GOT3 (cell line): Measurements from ENCODE around the gene FSTL4.

Experiments
- DNase-seq: peaks from one replicate; lab custom pipeline; 2025; ENCODE audit warnings: mixed read lengths; lab: John Stamatoyannopoulos, UW

The FSTL4 gene

DNA sequence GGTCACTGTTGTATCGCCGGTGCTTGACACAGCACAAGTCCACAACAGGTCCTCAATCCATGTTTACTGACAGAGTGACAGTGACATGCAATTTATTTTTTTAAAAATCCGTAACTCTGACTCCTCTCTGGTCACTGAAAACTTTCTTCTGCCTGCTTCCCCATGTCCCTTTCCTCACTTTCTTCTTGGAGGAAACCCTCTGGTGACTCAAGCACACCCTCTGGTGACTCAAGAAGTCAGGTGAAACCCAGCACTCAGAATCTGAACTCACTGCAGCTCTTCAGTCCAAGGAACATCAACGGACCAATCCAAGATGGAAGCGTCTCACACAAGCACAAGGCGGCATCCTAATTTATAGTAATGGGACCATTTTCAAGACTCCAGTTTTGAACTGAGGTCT lies 245.9 kb downstream of the FSTL4 start:
- no peak for DNase-seq

DNA sequence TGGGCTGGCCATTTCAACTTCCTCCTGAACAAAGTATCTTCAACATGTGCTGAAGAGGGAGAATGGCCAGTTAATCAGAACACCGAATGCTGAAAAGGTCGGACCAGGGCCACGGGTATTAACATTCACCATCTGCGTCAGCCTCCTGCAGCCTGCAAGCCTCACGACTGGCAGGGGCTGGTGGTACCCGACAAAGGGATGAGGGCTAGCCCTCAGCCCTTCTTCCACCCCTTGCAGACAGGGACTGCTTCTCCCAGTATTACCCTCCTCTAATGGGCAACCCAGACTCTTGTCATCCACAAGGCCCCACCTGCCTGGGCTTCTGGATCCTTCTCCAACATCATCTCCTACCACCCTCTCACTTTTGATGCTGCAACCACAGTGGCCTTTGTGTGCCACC lies 246.6 kb downstream of the FSTL4 start:
- DNase-seq, result no peak

DNA sequence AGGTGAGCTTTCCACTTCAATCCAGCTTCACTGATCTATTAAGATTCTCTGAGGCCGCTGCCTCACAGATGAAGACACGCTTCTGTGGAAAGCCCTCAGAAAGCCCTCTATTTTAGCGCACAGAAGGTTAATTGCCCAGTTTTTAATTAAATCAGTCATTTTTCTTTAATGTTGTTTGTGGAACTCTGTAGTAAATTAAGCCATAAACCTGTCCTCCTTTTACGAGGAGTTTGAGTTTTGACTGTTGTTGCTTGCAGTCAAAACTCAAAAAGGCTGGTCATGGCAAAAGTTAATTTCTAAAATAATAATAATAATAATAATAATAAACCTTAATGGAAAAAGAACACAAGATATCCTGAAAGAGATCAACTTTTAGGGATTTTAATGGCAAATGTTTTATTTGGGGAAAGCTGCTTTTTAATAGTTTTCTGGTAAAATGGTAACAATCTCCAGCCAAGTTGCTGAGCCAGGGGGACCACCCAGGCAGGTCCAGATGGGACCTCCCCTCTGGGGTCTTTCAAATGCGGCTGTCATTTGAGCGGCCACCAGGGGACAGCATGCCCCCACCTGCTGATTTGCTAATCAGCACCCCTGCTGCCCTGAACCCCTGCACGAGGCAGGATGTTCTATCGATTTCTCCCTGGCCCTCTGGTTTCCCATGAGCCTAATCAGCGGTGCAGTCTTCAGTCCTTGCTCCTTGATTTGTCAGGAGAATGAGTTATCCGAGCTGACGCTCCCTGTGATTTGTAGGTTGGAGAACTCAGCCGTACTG lies 247.2 kb downstream of the FSTL4 start:
- DNase-seq, result no peak

DNA sequence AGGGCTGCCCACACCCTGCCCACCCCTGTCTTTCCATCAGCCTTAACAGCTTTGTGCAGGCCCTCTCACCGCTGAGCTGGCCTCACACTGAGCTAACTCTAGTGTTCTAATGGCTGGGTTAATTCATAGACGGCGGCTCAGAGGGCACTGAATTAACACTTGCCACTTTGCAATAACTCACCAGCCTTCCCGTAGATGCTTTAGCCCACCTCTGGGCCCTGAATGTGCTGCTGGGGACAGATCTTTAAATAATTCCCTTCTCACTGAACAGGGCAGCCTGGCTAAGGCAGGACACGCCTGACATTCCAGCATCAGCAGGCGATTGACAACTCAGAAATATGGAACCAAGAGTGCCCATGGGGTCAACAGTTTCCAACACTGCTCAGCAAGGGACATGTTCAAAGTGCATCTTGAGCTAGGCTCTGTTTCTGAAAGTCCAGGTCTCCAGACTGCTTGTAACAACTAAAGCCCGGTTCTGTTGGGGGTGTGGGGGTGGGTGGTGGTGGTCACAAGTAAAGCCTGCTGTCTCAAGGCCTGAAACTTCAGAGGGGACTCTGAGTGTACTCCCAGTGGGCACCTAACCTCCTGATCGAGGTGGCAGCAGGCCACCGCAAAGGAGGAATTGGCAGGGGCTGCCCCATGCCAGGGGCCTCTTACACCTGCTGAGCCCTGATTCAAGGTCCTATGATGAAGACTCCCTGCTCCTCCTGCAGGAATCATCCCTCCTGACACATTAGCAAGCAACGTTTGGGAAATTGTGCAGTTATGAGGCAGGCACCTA lies 248.3 kb downstream of the FSTL4 start:
- no peak for DNase-seq

DNA sequence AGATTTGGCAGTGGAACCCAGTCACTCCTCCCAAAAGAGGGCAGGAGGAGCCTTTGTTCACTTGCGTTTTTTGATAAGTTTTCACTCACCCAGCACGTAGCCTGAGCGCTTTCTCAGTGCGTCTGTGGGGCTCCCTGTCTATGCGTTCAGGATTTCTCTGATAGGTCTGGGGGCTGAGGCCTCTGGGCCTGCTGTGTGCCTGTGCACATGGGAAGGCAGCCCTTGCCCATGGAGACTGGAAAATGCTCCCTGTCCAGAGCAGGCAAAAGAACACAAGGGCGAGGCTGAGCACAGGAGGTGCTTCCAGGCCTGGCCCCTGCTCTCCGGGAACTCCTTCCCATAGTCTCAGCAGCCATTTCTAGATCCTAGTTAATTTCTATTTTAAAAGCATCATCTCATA lies 249.9 kb downstream of the FSTL4 start:
- no peak for DNase-seq

DNA sequence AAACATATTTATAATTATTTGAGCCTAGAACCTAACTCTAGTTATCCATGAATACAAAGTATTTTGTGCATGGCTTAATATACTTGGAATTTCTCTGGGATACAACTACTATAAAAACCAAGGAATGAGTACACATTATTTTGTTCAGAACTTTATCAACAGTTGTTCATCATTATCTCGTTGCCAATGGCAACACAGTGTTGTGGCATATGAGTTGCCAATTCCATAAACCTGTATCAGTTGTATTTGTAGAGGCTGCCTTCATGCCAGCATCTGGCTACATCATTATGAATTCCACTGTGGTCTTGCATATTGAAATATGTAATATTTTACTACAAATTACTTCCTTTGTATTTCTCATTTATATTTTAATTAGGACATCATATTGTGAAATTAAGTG lies 250.4 kb downstream of the FSTL4 start:
- DNase-seq, result no peak

DNA sequence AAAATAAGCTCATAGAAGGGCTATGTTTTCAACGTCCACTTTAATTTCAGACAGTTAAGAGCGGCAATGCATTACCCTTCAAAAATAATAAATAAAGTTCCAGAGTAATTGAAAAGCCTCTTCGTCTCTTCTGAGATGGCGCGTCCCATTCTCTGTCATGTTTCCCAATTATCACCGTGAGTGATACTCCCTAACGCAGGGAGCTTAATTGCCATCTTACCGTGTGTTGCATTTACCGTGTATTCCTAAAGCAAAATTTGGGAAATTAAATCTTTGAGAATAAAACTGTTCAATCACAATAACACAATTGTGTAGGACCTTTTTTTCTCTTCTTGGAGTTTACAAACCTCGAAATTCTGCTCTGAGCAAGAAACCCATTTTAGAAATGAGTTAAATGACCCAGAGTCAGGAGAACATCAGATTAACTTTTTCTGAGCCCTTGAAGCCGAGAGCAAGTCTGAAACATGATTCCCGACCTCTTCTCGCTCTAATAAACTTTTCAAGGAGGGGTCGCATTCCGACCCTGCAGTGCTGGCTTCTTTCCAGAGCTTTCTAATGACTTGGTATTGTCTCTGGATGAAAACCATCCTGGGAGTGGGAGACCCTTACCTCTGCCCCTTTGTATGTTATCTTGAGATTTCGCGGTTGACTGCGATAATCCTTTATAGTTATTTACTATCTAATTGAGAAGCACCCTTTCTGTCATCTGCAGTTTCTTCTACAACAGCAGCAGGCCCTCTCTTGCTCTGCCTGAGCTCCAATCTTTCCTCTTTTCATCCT lies 251.5 kb downstream of the FSTL4 start:
- DNase-seq, result no peak

DNA sequence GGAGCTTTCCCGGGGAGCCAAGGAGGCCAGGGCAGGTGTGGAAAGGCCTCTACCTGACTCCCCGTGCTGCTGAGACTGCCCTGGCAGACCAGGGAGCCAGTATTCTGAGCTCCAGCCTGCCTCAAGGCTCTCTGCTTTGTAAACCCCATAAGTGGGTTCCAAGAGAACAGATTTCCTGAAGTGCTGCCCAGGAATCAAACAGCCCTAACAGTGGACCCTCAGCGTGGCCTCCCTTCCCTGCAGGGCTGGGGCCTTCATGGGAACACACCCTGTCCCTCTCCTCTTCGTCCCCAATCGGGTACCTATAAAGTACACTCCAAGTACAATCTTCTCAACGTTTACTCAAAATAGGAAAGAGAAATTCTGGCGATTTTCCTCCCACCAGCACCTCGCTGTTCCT lies 252.5 kb downstream of the FSTL4 start:
- DNase-seq, result no peak

DNA sequence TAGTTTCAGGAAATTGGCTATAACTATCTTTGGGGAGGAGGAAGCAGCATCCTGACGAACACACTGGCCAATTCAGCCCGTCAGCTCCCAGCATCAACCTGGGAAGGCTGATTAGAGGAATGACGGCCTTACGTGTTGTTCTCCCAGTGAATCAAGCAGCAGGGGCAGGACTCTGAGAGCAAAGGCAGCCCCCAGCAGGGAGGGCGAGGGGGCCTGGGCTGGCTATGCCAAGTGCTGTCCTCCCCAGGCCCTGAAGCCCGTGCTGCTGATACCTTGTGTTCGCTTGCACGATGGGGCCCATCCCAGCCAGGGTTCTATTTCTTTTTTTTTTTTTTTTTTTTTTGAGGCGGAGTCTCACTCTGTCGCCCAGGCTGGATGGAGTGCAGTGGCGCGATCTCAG lies 254.1 kb downstream of the FSTL4 start:
- DNase-seq, result no peak

DNA sequence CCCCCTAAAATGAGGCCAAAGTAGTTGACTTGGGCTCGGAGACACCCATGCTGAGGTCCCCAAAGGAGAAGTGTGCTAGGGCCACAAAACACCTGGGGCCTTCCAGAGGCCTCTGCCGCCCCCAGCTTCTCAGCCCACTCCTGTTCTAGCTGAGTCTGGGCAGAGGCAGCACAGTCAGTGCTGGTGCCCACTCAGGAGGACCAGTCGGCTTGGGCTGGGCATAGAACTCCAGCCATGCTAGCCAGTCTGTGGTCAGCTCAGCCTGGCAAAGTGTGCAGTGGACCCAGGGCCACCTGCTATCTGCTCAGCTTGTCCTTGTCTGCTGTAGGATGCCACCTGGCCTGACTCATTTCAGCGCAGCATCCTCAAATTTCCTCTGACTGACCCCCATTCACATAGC lies 254.6 kb downstream of the FSTL4 start:
- DNase-seq, result no peak

DNA sequence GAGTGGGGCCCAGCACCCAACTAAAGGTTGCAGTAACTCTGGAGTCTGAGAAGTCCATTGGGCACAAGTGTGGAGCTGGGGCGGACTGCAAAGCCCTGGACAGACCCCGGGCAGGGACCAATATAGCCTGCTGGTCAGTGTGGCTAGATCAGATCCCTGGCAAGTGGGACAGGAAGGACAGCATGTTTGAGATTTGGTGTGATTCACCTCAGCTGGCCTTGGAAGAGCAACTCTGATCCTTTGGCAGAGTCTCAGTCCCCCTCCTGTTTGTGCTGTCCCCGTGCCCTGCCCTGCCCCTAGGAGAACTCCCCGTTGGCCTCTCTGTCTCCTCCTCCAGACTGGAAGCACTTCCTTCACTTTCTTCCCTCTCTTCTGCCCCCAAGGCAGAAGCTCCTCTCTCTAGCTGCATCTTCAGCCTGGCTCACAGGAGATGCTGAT lies 255.3 kb downstream of the FSTL4 start:
- no peak for DNase-seq

DNA sequence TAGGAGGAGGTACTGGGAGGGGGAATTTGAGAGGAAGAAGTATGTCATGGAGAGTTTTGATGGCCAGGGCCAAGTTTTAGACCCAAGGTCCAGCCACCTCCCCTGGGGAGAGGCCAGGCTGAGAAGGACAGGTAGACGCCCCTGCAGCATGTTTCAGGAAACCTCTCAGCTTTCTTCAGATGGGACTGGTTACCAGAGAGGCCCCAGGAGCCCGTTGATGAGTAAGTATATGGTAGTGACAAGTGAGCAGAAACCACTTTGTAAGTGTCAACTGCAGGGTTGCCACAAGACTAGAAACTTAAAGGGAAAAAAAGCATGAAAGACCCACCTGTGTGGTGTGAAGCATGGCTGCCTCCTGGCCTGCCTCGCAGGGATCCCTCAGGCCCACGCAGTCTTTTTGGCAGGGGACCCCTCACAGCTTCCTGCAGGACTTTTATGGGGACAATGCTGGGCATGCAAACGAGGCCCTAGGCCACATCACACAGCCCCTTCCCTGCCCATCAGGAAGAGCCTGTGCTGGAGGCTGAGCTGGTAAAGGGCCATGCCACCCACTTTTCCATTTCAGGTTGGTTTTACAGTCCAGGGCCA lies 255.9 kb downstream of the FSTL4 start:
- DNase-seq, result no peak

DNA sequence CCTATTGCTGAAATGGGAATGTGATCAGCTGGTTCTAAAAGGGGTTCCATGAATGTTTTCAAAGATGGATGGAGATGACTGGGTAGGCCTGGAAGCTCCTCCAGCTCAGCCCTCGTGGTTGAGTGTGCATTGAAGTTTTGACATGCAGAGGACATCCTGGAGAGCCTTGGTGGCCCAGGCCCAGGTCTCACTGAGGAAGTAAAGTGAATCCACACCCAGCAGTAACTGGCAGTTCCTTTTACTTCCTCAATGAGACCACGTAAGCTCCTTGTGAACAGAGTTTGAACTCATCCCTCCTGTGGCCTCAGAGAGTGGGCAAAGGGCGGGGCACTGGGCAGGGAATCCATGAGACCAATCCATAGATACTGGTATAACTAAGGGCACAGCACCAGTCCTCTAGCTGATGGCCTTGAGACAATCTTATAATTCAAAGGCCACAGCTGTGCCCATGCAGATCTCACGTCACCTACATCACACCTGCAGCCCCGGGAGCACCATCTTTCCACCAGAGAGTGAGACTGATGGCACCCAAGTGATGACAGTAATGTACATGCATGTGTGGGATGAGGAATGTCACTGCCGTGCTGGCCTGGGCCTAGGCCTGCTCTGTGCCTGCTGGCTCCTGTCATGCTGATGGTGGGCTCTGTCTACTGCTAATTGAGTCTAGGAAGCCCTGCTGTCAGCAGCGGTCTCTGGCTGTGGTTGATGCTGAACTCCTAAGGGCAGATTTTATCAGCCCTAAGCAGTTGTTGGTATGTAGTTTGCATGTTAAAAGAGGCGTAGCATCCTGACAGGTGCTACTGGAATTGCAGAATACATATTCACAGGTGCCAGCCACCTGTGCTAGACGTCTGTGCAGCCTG lies 257.8 kb downstream of the FSTL4 start:
- no peak for DNase-seq

DNA sequence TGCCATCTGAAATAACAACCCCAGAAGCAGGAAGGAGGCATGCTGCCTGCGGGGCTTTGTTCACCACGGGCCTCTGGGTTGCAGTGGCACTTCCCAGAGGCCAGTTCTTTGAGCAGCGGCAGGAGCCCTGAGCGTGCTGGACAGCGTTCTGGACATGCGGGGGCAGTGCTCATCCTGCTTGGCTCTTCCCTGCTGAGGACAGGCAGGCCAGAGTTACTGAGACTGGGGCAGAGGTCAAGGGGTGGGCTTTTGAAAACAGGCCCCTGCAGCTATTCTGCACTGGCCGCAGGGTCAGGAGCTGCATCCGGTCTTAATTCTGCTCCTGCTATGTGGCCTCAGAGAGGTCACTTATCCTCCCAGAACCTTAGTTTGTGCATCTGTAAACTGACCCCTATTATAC lies 258.6 kb downstream of the FSTL4 start:
- no peak for DNase-seq

DNA sequence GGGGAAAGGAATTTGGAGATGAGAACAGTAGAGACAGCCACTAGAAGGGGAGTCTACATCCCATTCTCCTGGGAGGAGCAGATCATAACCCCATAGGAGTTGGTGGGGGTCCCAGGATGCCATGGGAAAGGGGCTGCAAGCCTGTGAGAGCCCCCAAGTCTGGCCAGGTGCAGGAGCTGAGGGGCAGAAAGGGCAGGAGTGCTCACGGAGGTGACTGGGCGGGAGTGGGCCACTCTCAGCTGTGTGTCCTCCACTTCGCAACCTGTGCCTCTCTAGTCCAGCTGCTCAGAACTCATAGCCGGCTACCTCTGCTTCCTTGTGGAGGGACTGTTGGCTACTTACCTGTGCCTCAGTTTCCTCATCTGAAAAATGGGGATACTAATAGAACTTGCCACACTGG lies 263.9 kb downstream of the FSTL4 start:
- no peak for DNase-seq

DNA sequence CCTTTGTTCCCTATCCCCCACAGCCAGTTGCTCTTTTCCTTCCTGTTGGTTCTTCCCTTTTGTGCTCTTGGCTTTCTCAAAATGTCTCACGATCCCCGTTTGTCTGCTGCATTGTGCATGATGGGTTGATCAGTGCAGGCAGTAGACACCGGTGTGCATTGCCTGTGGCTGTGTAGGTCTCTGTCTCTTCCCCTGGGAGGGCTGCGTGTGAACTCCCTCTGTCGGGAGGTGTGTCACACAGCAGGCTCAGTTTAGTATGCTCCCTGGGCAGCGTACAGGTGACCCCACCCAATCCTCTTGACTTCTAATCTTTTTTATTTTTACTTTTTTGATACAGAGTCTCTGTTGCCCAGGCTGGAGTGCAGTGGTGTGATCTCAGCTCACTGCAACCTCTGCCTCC lies 265.3 kb downstream of the FSTL4 start:
- no peak for DNase-seq

DNA sequence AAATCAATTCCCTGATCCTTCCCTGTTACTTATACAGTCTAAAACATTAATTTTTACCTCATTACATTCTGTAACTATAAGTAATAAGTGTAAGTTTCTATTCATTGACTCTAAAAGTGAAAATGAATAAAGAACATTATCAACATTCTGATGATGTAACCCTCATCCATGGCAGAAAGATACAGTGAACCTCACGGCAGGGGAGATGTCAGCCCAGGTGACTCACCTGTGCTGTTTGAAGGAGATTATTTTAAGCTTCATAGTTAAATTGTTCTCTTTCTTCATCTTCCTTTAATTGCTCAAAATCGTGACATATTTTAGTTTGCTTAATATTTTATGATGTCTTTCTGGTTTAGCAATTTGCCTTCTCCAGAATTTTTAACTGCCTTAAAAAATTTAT lies 268.1 kb downstream of the FSTL4 start:
- DNase-seq, result no peak

DNA sequence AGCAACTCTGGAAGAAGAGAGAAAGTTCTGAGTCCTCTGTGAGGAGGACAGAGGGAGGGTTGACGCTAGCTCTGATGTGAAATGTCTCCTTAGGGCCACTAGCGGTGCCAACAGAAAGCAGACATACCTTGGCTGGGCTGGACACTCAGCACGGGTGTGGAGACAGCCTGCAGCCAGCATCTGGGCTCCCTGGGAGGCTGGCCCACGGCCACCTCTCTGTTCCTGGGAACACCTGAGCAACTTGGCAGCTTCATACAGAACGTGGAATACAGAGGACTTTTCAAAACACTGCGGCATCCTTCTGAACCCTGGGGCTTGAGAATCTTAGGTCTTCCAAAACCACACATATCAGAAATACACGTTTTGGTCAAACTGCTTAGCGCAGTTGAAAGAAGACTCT lies 269.1 kb downstream of the FSTL4 start:
- no peak for DNase-seq

DNA sequence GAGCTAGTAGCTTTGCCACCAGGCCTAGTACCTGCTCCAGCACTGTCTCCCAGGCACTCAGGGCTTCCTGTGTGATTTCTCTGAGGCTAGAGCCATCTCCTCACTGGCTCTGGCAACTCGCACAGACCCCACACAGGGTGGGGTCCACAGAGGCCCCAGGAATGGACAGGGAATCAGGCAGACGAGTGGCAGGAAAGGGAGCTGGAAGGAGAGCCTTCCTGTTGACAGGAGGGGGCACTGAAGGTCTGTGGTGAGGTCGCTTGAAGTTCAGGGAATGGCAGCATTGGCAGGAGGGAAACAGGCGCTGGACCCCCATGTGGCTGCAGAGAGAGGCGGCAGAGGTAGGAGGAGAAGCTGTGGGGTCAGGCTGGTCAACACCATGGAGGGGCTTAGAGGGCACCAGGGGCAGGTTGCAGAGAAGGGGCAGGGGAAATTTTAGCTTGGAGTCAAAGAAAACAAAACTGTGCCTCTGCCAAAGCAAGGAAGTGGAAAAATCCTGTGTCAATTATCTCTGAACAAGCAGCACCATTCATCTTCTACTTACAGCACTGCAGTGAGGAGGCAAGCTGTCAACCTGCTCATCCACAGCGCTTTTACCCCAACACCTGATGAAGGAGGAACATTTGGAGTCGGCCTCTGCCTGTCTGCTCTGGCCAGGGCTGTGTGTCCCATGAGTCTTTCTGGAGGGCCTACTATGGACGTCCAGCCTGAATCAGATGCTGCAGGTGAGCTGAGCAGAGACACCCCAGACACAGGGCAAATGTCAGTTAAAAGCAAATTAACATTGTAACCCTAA lies 270.2 kb downstream of the FSTL4 start:
- DNase-seq, result no peak

DNA sequence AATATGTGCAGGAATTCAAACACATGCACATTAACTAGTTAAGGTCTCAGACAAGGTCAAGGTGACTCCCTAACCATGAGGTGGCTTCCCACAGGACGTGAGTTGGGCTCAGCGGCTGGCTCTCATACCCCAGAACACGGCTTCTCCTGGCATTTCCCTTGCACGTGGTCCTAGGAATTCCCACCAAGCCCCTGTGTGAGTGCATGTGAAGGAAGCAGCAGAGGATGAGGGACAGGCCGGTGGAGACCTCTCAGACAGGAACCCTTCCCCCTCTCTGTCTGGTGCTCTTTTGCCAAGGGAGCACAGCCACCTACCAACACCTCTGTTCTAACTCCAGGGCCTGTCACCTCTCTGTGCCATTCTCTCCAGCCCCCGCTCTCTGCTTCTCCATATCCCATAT lies 271.0 kb downstream of the FSTL4 start:
- no peak for DNase-seq

DNA sequence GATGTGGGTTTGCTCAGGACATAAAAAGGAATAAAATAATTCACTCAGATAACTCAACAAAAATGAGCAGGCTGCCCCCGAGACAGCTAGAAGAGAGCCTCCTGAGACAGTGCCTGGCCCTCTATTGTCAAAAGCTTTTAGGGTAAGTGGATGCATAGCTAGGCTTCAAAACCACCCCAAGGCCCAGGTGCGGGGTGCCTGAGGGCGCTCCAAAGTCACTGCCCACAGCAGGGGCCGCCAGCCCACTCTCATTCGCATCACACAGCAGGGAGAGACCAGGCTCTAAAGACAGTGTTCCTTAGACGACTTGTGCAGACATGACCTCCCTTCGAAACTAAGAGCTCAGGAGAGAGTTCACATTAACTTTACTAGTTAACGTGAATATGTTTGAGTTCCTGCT lies 271.5 kb downstream of the FSTL4 start:
- DNase-seq, result no peak
